Astrocyte of the spinal cord (primary cell): Measurements from ENCODE around the gene KCNE4.

Experiments used
- DNase-seq: peaks from one replicate; pipeline ENCODE4 v3.0.0; 2011; ENCODE audit warnings: low read depth, low spot score
- H3K4me3 ChIP-seq: 2 replicates; pipeline ENCODE4 v1.5.1; 2011; ENCODE audit warnings: low read depth, mild to moderate bottlenecking, low read length, moderate library complexity
- in situ Hi-C: cut with HindIII; loops from 2 replicates; pipeline ENCODE4 v1.10.0; 2017; ENCODE audit warnings: low sequenced_read_pairs
- TF ChIP-seq, protein P1 (sequence below): IDR thresholded peaks from 2 replicates; pipeline ENCODE4 v1.5.1; 2012; ENCODE audit warnings: low read depth, mild to moderate bottlenecking, low read length, inconsistent platforms

The KCNE4 gene

DNA sequence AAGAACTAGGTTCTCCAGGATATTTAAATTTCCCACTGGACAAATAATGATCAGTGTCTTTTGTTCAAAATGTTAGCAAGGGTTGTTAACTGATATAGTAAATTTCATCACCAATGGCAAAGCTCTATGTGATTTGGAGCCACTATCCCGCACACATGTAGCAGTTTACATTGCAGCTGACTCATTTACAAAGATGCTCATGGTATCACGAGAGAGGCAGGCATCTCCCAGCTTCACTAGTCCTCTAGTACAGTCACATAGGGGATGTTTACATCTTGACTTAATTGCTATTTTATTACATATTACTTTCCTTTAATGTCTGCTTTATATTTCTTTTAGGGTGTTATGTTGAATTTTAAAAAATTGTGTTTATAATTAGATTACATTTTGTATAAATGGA is 30.7 kb downstream of the KCNE4 start:
- DNase-seq: no peak
- in situ Hi-C loops: no loop called here
- TF ChIP-seq, protein P1, sequence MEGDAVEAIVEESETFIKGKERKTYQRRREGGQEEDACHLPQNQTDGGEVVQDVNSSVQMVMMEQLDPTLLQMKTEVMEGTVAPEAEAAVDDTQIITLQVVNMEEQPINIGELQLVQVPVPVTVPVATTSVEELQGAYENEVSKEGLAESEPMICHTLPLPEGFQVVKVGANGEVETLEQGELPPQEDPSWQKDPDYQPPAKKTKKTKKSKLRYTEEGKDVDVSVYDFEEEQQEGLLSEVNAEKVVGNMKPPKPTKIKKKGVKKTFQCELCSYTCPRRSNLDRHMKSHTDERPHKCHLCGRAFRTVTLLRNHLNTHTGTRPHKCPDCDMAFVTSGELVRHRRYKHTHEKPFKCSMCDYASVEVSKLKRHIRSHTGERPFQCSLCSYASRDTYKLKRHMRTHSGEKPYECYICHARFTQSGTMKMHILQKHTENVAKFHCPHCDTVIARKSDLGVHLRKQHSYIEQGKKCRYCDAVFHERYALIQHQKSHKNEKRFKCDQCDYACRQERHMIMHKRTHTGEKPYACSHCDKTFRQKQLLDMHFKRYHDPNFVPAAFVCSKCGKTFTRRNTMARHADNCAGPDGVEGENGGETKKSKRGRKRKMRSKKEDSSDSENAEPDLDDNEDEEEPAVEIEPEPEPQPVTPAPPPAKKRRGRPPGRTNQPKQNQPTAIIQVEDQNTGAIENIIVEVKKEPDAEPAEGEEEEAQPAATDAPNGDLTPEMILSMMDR: no peak
- no peak overlapping the region for H3K4me3 ChIP-seq

GRCh38 chr2:223083402-223084070 is 31.5 kb downstream of the KCNE4 start:
- H3K4me3 ChIP-seq: no peak overlapping the region
- in situ Hi-C loops: no loop called here
- DNase-seq: no peak
- TF ChIP-seq, protein P1: no peak

- H3K4me3 ChIP-seq: no peak overlapping the region
- DNase-seq: peak; percentile 39
- TF ChIP-seq, protein P1: no peak
- in situ Hi-C loops: no loop called here
Observed at GRCh38 chr2:223084873-223085272, 32.9 kb downstream of the KCNE4 start.

DNA sequence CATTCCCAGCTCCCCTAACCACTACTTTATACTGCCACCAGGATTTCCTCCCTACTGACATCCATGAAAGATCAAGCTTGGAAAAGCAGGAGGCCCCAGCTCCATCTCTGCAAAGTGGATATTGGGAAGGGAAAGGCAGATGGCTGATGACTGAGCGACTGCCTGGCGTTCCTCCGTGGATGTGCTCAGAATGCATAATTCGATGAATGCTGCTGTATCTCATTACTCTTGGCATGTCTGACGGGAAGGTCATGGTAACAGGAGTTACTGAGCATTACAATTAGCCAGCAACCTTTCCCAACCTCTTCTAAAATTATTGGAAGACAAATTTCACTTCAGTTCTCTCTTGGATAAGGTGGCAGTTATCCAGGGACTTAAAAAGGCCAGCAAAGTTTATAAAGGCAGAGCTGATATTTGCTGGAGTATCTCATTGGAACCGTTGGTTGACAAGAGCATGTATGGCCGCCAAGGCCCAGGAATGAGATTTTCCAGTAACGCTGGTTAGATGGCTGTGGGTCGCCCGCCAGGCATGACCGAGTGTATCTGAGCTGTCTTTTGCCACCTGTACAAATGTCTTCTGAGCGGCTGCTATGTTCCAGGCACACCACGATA is 34.5 kb downstream of the KCNE4 start:
- no peak overlapping the region for H3K4me3 ChIP-seq
- no peak for DNase-seq
- in situ Hi-C loops: no loop called here
- TF ChIP-seq, protein P1: no peak

DNA sequence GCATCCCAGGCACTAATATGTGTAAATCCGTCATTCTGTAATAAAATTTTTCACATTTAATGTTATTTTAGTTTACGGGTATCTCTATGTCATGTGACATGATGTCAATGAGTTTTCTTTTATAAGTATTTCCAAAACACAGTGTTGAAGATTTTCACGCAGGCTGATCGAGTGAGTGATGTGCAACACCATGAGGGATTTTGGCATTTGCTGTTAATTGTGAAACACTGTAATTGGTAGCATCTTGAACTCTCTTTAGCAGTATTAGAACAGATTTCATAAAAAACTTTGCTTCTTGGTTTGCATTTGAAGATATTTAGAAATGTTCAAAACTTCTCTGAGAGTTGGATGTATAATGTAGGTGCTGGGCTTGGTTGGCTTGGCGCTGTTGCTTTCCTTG is 35.5 kb downstream of the KCNE4 start:
- TF ChIP-seq, protein P1: no peak
- no peak overlapping the region for H3K4me3 ChIP-seq
- no peak for DNase-seq
- in situ Hi-C loops: no loop called here

DNA sequence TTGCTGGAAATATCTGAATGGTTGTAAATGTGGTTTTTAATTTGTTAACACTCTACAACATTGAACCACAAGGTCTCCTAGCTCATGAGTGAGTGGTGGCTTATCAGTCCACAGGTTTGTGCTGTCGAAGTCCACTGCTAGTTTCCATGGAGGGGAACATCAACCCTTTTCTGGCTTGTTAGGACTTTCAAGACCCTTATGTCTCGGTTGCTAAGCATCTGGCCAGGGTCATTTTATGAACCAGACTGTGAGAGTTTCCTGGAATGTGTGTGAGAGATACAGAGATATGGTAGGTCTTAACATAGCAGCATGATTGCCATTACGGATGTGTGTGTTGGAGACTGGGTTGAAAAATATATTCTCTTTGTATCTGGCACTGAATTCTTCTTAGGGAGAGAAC is 36.9 kb downstream of the KCNE4 start:
- TF ChIP-seq, protein P1: no peak
- H3K4me3 ChIP-seq: no peak overlapping the region
- no peak for DNase-seq
- in situ Hi-C loops: no loop called here
